HCT116 (cell line): ENCODE measurements around the gene UBE2V1.

Source experiments
- CTCF ChIP-seq, 3 experiments: fragments of 200-600 bp in 1 of 3; sonication (generic) in 1 of 3; IDR thresholded peaks in 2 of 3; conservative IDR thresholded peaks in 1 of 3; 2 replicates each; pipeline ENCODE4 v1.5.1; 2012 to 2017; ENCODE audit warnings: low read depth in 2 of 3, low read length in 2 of 3, antibody characterized with exemption in 1 of 3, borderline replicate concordance in 1 of 3, control low read depth in 1 of 3, mild to moderate bottlenecking in 1 of 3, mixed read lengths in 1 of 3, mixed run types in 1 of 3, moderate library complexity in 1 of 3; ENCODE audit not compliant: insufficient read depth in 1 of 3
- EGR1 ChIP-seq: IDR thresholded peaks from 2 replicates; pipeline ENCODE4 v1.6.1; 2012; ENCODE audit warnings: low read depth
- ELF1 ChIP-seq: IDR thresholded peaks from 2 replicates; pipeline ENCODE4 v1.6.1; 2012; ENCODE audit warnings: low read depth, borderline replicate concordance
- EZH2 ChIP-seq: fragments of 200-600 bp; sonication (generic); IDR thresholded peaks from 2 replicates; pipeline ENCODE4 v1.6.1; 2017; ENCODE audit warnings: antibody characterized with exemption, mixed run types
- EZH2phosphoT487 ChIP-seq: fragments of 200-600 bp; IDR thresholded peaks from 2 replicates; pipeline ENCODE4 v1.6.1; 2018; ENCODE audit warnings: antibody characterized with exemption, borderline replicate concordance
- JUND ChIP-seq: IDR thresholded peaks from 2 replicates; pipeline ENCODE4 v1.6.1; 2012
- MAX ChIP-seq: IDR thresholded peaks from 2 replicates; pipeline ENCODE4 v1.6.1; 2012
- POLR2A ChIP-seq: IDR thresholded peaks from 2 replicates; pipeline ENCODE4 v1.7.0; 2011; ENCODE audit warnings: borderline replicate concordance; ENCODE audit not compliant: insufficient read depth, insufficient read length; ENCODE audit errors: extremely low read depth
- RAD21 ChIP-seq: IDR thresholded peaks from 2 replicates; pipeline ENCODE4 v1.6.1; 2012; ENCODE audit warnings: low read depth, mild to moderate bottlenecking
- SP1 ChIP-seq: IDR thresholded peaks from 2 replicates; pipeline ENCODE4 v1.6.1; 2012; ENCODE audit warnings: low read depth
- TCF7L2 ChIP-seq: IDR thresholded peaks from 2 replicates; pipeline ENCODE4 v1.7.0; 2011; ENCODE audit warnings: borderline replicate concordance, inconsistent platforms; ENCODE audit not compliant: insufficient read depth, insufficient read length; ENCODE audit errors: extremely low read depth
- ZNF274 ChIP-seq: fragments of 200-500 bp; sonication (Bioruptor generic); IDR thresholded peaks from 2 replicates; pipeline ENCODE4 v1.6.1; 2014; ENCODE audit warnings: mild to moderate bottlenecking, low read depth, low read length, inconsistent platforms
- TF ChIP-seq, protein P1 (sequence below): IDR thresholded peaks from 2 replicates; pipeline ENCODE4 v1.6.1; 2012; ENCODE audit warnings: low read depth

- TF ChIP-seq CTCF (IDR thresholded peaks at IDR 0.05 in 2 of 3, conservative IDR thresholded peaks at IDR 0.05 in 1 of 3; ENCODE audit: borderline replicate concordance in 1 of 3, insufficient read depth in 1 of 3, low read depth in 2 of 3, low read length in 2 of 3) (no peak), EZH2phosphoT487 (no peak), SP1 (no peak), POLR2A (no peak), TCF7L2 (no peak), MAX (no peak), ELF1 (no peak), ZNF274 (no peak), RAD21 (no peak), EZH2 (no peak), JUND (no peak), EGR1 (no peak)
- TF ChIP-seq, protein P1, sequence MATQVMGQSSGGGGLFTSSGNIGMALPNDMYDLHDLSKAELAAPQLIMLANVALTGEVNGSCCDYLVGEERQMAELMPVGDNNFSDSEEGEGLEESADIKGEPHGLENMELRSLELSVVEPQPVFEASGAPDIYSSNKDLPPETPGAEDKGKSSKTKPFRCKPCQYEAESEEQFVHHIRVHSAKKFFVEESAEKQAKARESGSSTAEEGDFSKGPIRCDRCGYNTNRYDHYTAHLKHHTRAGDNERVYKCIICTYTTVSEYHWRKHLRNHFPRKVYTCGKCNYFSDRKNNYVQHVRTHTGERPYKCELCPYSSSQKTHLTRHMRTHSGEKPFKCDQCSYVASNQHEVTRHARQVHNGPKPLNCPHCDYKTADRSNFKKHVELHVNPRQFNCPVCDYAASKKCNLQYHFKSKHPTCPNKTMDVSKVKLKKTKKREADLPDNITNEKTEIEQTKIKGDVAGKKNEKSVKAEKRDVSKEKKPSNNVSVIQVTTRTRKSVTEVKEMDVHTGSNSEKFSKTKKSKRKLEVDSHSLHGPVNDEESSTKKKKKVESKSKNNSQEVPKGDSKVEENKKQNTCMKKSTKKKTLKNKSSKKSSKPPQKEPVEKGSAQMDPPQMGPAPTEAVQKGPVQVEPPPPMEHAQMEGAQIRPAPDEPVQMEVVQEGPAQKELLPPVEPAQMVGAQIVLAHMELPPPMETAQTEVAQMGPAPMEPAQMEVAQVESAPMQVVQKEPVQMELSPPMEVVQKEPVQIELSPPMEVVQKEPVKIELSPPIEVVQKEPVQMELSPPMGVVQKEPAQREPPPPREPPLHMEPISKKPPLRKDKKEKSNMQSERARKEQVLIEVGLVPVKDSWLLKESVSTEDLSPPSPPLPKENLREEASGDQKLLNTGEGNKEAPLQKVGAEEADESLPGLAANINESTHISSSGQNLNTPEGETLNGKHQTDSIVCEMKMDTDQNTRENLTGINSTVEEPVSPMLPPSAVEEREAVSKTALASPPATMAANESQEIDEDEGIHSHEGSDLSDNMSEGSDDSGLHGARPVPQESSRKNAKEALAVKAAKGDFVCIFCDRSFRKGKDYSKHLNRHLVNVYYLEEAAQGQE: no peak
Measured at GRCh38 chr20:50067018-50067417, 45.9 kb downstream of the UBE2V1 start.
